HFF-Myc (cell line): ENCODE data around the gene CIDEB.

Experiments used
- DNase-seq: peaks from one replicate; pipeline ENCODE4 v3.0.0-alpha.2; 2011; ENCODE audit warnings: low read depth; ENCODE audit errors: extremely low read depth
- H3K4me3 ChIP-seq: replicated peaks from 2 replicates; pipeline ENCODE4 v1.5.1; 2011; ENCODE audit warnings: low read depth, mild to moderate bottlenecking, control low read depth, low read length
- CTCF ChIP-seq: IDR thresholded peaks from 2 replicates; pipeline ENCODE4 v1.5.1; 2012; ENCODE audit warnings: mild to moderate bottlenecking, low read depth, low read length, control low read depth; ENCODE audit errors: missing control alignments

The CIDEB gene

GRCh38 chr14:24325963-24326362 lies 18.2 kb upstream of the CIDEB start:
- TF ChIP-seq CTCF: no peak
- no peak overlapping the region for H3K4me3 ChIP-seq
- DNase-seq: no peak

- H3K4me3 ChIP-seq: no peak overlapping the region
- no peak for TF ChIP-seq CTCF
These were observed 17.3 kb upstream of the CIDEB start for GRCh38 chr14:24325041-24325530.

GRCh38 chr14:24324024-24324423 lies 16.2 kb upstream of the CIDEB start:
- no peak overlapping the region for H3K4me3 ChIP-seq
- DNase-seq: no peak
- no peak for TF ChIP-seq CTCF

More at GRCh38 chr14:24325041-24325530, 17.3 kb upstream of the CIDEB start:
- DNase-seq: no peak

- TF ChIP-seq CTCF: no peak
These were observed 15.6 kb upstream of the CIDEB start for GRCh38 chr14:24323341-24323740.

DNA sequence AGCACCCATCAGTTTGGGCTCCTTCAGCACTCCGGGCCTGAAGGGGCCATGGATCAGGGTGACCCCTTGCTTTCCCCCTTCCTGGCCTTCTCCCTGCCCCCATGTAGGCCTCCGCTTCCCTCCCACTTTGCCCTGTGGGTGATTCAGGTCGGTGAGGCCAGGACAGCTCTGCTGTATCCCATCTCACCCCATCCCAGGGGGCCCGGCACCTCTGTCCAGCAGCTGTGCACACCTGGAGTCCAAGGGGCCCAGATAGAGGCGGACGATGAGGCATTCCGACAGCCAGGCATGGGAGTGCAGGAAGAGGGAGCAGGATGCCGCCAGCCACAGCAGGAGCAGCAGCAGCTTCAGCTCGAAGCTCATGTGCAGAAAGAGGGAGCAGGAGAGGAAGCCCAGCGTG lies 14.9 kb upstream of the CIDEB start:
- no peak for DNase-seq
- no peak for TF ChIP-seq CTCF
- no peak overlapping the region for H3K4me3 ChIP-seq

More at GRCh38 chr14:24323341-24323740, 15.6 kb upstream of the CIDEB start:
- no peak for DNase-seq
- H3K4me3 ChIP-seq: no peak overlapping the region

- H3K4me3 ChIP-seq: no peak overlapping the region
- DNase-seq: no peak
- no peak for TF ChIP-seq CTCF
These were observed 13.6 kb upstream of the CIDEB start for GRCh38 chr14:24321212-24321975.
